A673 (cell line): ENCODE measurements around the gene ANXA10.

Source experiments
- EZH2 ChIP-seq: fragments of 200-600 bp; sonication (generic); IDR thresholded peaks from 2 replicates; pipeline ENCODE4 v1.6.1; 2017; ENCODE audit warnings: borderline replicate concordance, low read depth, mild to moderate bottlenecking, mixed read lengths, antibody characterized with exemption, low read length; ENCODE audit not compliant: poor library complexity, severe bottlenecking
- TF ChIP-seq, protein P1 (sequence below): fragments of 300-800, 200-600 bp; sonication (generic); conservative IDR thresholded peaks from 2 replicates; pipeline ENCODE4 v1.5.1; 2017; ENCODE audit warnings: low read depth, mild to moderate bottlenecking, antibody characterized with exemption, low read length, moderate library complexity, mixed read lengths

DNA sequence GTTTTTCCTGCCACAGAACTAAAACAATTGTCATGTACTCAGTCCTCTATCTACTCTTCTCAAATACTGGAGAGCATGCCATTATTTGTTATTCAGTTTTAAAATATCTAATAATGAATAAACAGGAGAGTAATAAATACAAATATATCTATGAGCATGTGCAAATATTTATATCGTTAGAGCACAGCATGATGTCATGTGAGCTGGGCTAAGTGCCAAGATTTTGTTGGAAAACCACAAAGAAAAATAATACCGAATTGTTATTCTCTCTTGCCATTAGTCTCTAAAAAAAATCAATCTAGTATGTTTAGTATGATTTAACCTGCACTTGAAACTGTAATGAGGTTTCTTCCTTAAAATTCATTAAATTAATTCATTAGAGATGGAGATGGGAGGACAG, 129.0 kb downstream of the ANXA10 start:
- TF ChIP-seq, protein P1, sequence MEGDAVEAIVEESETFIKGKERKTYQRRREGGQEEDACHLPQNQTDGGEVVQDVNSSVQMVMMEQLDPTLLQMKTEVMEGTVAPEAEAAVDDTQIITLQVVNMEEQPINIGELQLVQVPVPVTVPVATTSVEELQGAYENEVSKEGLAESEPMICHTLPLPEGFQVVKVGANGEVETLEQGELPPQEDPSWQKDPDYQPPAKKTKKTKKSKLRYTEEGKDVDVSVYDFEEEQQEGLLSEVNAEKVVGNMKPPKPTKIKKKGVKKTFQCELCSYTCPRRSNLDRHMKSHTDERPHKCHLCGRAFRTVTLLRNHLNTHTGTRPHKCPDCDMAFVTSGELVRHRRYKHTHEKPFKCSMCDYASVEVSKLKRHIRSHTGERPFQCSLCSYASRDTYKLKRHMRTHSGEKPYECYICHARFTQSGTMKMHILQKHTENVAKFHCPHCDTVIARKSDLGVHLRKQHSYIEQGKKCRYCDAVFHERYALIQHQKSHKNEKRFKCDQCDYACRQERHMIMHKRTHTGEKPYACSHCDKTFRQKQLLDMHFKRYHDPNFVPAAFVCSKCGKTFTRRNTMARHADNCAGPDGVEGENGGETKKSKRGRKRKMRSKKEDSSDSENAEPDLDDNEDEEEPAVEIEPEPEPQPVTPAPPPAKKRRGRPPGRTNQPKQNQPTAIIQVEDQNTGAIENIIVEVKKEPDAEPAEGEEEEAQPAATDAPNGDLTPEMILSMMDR = no peak
- no peak for TF ChIP-seq EZH2
